ENCODE results near the gene CCIN. TPM values are rescaled to one million over a fixed set of nuclear protein-coding genes. Genes with fewer than 3 reads are reported as not detected.

CCIN gene
- total RNA-seq, 1 experiment from 2014 or later, result 0.20 TPM

- no peak overlapping the region for H2AFZ ChIP-seq (ENCODE audit: low read depth, low read length, poor library complexity, severe bottlenecking)
- peaks cover 7 to 12% of the 10 kb centered on the region in 2 experiments for H3K4me1 ChIP-seq (ENCODE audit: control insufficient read depth in 1 of 2, insufficient read depth in 2 of 2, low read length in 2 of 2)
- BruUV-seq (replicated peaks), result no TSS peak
- ChIA-PET CTCF (no interaction called here), POLR2A (no interaction called here), RAD21 (ENCODE audit: low non-redundant PET in 1 of 2, low total read pairs in 2 of 2, uncharacterized antibody in 2 of 2, unreplicated experiment in 2 of 2) (no interaction called here)
- no peak overlapping the region for H3K27ac ChIP-seq (ENCODE audit: low read depth, low read length)
- TF ChIP-seq CBX3 (IDR thresholded peaks at IDR 0.05; ENCODE audit: low read depth) (no peak), RAD21 (IDR thresholded peaks at IDR 0.05; ENCODE audit: low read depth) (no peak), SP1 (IDR thresholded peaks at IDR 0.05; ENCODE audit: low read depth) (no peak), FOSL1 (IDR thresholded peaks at IDR 0.05; ENCODE audit: low read depth) (no peak), ZNF274 (IDR thresholded peaks at IDR 0.05; ENCODE audit: low read depth, low read length) (no peak), SIN3A (IDR thresholded peaks at IDR 0.05; ENCODE audit: low read depth) (no peak), EZH2 (IDR thresholded peaks at IDR 0.05) (no peak), CEBPB (IDR thresholded peaks at IDR 0.05; ENCODE audit: low read depth) (no peak), REST (IDR thresholded peaks at IDR 0.05; ENCODE audit: low read depth) (no peak), ELF1 (IDR thresholded peaks at IDR 0.05; ENCODE audit: borderline replicate concordance, low read depth) (no peak), TCF7L2 (IDR thresholded peaks at IDR 0.05; ENCODE audit: borderline replicate concordance, extremely low read depth, insufficient read depth, insufficient read length) (no peak), YY1 (IDR thresholded peaks at IDR 0.05; ENCODE audit: extremely low read depth, insufficient replicate concordance, low read depth, low read length) (no peak), EGR1 (IDR thresholded peaks at IDR 0.05; ENCODE audit: low read depth) (no peak), ZFX (IDR thresholded peaks at IDR 0.05) (no peak), MAX (IDR thresholded peaks at IDR 0.05) (no peak)
- H3K4me2 ChIP-seq (ENCODE audit: low read length), result no peak overlapping the region
- no peaks in the 10 kb centered on the region for H3K36me3 ChIP-seq (ENCODE audit: control insufficient read depth in 1 of 2, insufficient read depth in 2 of 2, low read length in 2 of 2)
- no peak overlapping the region for H3K9ac ChIP-seq (ENCODE audit: low read length)
- H4K20me1 ChIP-seq (ENCODE audit: insufficient read depth), result no peaks in the 10 kb centered on the region
- H3K79me2 ChIP-seq (ENCODE audit: insufficient read depth, low read length), result no peaks in the 10 kb centered on the region
- no peaks in the 10 kb centered on the region for H3K27me3 ChIP-seq (ENCODE audit: insufficient read depth, low read length)
- ATAC-seq, result no peak
- intact Hi-C loops (cut with micrococcal nuclease), result no loop called here
- peaks cover 0 to 3% of the 10 kb centered on the region in 2 experiments; a peak in 1 of 4 replicates for H3K9me3 ChIP-seq (ENCODE audit: control insufficient read depth in 1 of 2, insufficient read depth in 1 of 2, low read depth in 1 of 2, low read length in 2 of 2)
- DNase-seq (ENCODE audit: low read depth, low spot score), result no peak
- H3K4me3 ChIP-seq (replicated peaks in 1 of 2; ENCODE audit: low read depth in 1 of 2, low read length in 2 of 2), result no peak overlapping the region
- H3K9me2 ChIP-seq (ENCODE audit: insufficient read depth), result no peaks in the 10 kb centered on the region
Observed at GRCh38 chr9:36144309-36145232, 24.6 kb upstream of the CCIN start.

Measured in HCT116 (cell line).